HepG2 (cell line): Measurements from ENCODE around the gene MMAA. TPM values are rescaled to one million over a fixed set of nuclear protein-coding genes. Genes with fewer than 3 reads are reported as not detected.

Experiments used
- ADNP ChIP-seq: sonication (generic); formaldehyde crosslinking; IDR thresholded peaks from 2 replicates; pipeline ENCODE4 v1.4.0; 2020; ENCODE audit warnings: missing genetic modification reagents
- DMAP1 ChIP-seq: IDR thresholded peaks from 2 replicates; pipeline ENCODE4 v1.6.1; 2016
- DNMT1 ChIP-seq: sonication (generic); formaldehyde crosslinking; IDR thresholded peaks from 2 replicates; pipeline ENCODE4 v1.5.1; 2020; ENCODE audit warnings: mild to moderate bottlenecking, missing genetic modification reagents
- EHMT2 ChIP-seq: fragments of 200-600 bp; sonication (generic); IDR thresholded peaks from 2 replicates; pipeline ENCODE4 v1.7.0; 2017; ENCODE audit warnings: antibody characterized with exemption, low read depth, low read length, borderline replicate concordance
- KDM2A ChIP-seq: sonication (generic); formaldehyde crosslinking; IDR thresholded peaks from 2 replicates; pipeline ENCODE4 v1.4.0; 2020; ENCODE audit warnings: low read depth, missing genetic modification reagents, borderline replicate concordance
- PAX8 ChIP-seq: sonication (generic); formaldehyde crosslinking; IDR thresholded peaks from 2 replicates; pipeline ENCODE4 v1.8.0; 2022; ENCODE audit warnings: mild to moderate bottlenecking, missing genetic modification reagents, borderline replicate concordance
- PBX3 ChIP-seq: sonication (generic); formaldehyde crosslinking; IDR thresholded peaks from 2 replicates; pipeline ENCODE4 v1.8.1; 2023; ENCODE audit warnings: missing genetic modification reagents, inconsistent platforms, borderline replicate concordance
- RBM22 ChIP-seq: fragments of 200-400 bp; formaldehyde crosslinking; optimal IDR thresholded peaks from 2 replicates; pipeline ENCODE3; 2017; ENCODE audit warnings: mild to moderate bottlenecking, low read length, moderate library complexity
- RXRB ChIP-seq: IDR thresholded peaks from 2 replicates; pipeline ENCODE4 v1.6.1; 2016; ENCODE audit warnings: borderline replicate concordance, missing genetic modification reagents, missing compliant biosample characterization
- ZBTB21 ChIP-seq: sonication (generic); formaldehyde crosslinking; IDR thresholded peaks from 2 replicates; pipeline ENCODE4 v1.4.0; 2020; ENCODE audit warnings: missing genetic modification reagents
- ZNF263 ChIP-seq: sonication (generic); formaldehyde crosslinking; IDR thresholded peaks from 2 replicates; pipeline ENCODE4 v1.4.0; 2020; ENCODE audit warnings: missing genetic modification reagents
- ZNF557 ChIP-seq: sonication (generic); formaldehyde crosslinking; IDR thresholded peaks from 2 replicates; pipeline ENCODE4 v1.4.0; 2020; ENCODE audit warnings: missing genetic modification reagents
- ZNF577 ChIP-seq: sonication (generic); formaldehyde crosslinking; IDR thresholded peaks from 2 replicates; pipeline ENCODE4 v1.4.0; 2020; ENCODE audit warnings: mild to moderate bottlenecking, low read depth, missing genetic modification reagents, borderline replicate concordance
- ZNF607 ChIP-seq: sonication (generic); formaldehyde crosslinking; IDR thresholded peaks from 2 replicates; pipeline ENCODE4 v1.5.1; 2020; ENCODE audit warnings: missing genetic modification reagents, mild to moderate bottlenecking, borderline replicate concordance
- ZNF773 ChIP-seq: sonication (generic); formaldehyde crosslinking; IDR thresholded peaks from 2 replicates; pipeline ENCODE4 v1.4.0; 2020; ENCODE audit warnings: missing genetic modification reagents, borderline replicate concordance
- polyA plus RNA-seq, 8 experiments: library from polyadenylated mRNA; depleted of rRNA in 3 of 8; stranded (reverse) in 7 of 8; unstranded in 1 of 8; fragments of >200 nt; fragmentation: Illumina TruSeq in 4 of 8; extraction: Trizol in 4 of 8; gene quantifications; 2 replicates each; pipeline versions ENCODE4 v1.2.1 to v1.2.3, GENCODE V29; 2011 to 2016; ENCODE audit warnings: low read depth in 4 of 8, missing spikeins in 1 of 8, mixed read lengths in 1 of 8; ENCODE audit not compliant: insufficient read depth in 1 of 8
- total RNA-seq, 5 experiments: library from RNA; depleted of rRNA; stranded (reverse); fragments of >200 nt; fragmentation: Illumina TruSeq; extraction: Trizol; gene quantifications; 2 replicates each; pipeline ENCODE4 v1.2.3, GENCODE V29; 2016; ENCODE audit warnings: low read depth in 1 of 5
- TF ChIP-seq, protein P1 (sequence below): IDR thresholded peaks from 2 replicates; pipeline ENCODE4 v1.4.0; 2020; ENCODE audit warnings: mild to moderate bottlenecking, missing genetic modification reagents

Gene MMAA
- total and polyA plus RNA-seq, 2 of the 13 experiments (the other 11 are each of a cell fraction or from before 2014, with no cell fraction given): 1.3 to 2.8 TPM

GRCh38 chr4:145609481-145610427, 9.4 kb upstream of the MMAA start (continued):
- TF ChIP-seq RXRB (CRISPR knock-in tag) (no peak), DNMT1 (CRISPR knock-in tag) (no peak), ADNP (CRISPR knock-in tag) (no peak), DMAP1 (no peak), ZNF577 (no peak), ZNF263 (no peak), PAX8 (CRISPR knock-in tag) (no peak), ZNF557 (no peak), RBM22 (no peak), EHMT2 (no peak), PBX3 (no peak), ZBTB21 (CRISPR knock-in tag) (no peak), KDM2A (no peak), ZNF607 (CRISPR knock-in tag) (no peak), ZNF773 (no peak)
- TF ChIP-seq, protein P1, sequence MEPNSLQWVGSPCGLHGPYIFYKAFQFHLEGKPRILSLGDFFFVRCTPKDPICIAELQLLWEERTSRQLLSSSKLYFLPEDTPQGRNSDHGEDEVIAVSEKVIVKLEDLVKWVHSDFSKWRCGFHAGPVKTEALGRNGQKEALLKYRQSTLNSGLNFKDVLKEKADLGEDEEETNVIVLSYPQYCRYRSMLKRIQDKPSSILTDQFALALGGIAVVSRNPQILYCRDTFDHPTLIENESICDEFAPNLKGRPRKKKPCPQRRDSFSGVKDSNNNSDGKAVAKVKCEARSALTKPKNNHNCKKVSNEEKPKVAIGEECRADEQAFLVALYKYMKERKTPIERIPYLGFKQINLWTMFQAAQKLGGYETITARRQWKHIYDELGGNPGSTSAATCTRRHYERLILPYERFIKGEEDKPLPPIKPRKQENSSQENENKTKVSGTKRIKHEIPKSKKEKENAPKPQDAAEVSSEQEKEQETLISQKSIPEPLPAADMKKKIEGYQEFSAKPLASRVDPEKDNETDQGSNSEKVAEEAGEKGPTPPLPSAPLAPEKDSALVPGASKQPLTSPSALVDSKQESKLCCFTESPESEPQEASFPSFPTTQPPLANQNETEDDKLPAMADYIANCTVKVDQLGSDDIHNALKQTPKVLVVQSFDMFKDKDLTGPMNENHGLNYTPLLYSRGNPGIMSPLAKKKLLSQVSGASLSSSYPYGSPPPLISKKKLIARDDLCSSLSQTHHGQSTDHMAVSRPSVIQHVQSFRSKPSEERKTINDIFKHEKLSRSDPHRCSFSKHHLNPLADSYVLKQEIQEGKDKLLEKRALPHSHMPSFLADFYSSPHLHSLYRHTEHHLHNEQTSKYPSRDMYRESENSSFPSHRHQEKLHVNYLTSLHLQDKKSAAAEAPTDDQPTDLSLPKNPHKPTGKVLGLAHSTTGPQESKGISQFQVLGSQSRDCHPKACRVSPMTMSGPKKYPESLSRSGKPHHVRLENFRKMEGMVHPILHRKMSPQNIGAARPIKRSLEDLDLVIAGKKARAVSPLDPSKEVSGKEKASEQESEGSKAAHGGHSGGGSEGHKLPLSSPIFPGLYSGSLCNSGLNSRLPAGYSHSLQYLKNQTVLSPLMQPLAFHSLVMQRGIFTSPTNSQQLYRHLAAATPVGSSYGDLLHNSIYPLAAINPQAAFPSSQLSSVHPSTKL (CRISPR knock-in tag): 0 out of 2 replicates have a peak, but pooled peaks have one; percentile 20
